ENCODE results near the gene RBM11. TPM values are rescaled to one million over a fixed set of nuclear protein-coding genes. Genes with fewer than 3 reads are reported as not detected.

Gene RBM11
- total RNA-seq, 2 experiments from 2014 or later, result 17.4 to 18.7 TPM

GRCh38 chr21:14262039-14262438 lies 46.1 kb downstream of the RBM11 start:
- H3K4me3 ChIP-seq (ENCODE audit: low read length), result no peak overlapping the region
- Mint-ChIP-seq H3K27me3 (peaks cover 14% of the 10 kb centered on the region), H3K4me1 (ENCODE audit: low read depth) (no peaks in the 10 kb centered on the region), H3K27ac (no peak overlapping the region), H3K9me3 (no peaks in the 10 kb centered on the region), H3K4me3 (no peak overlapping the region), H3K36me3 (ENCODE audit: low read depth) (no peaks in the 10 kb centered on the region)
- intact Hi-C loops (cut with DNase I, micrococcal nuclease), result no loop called here
- H3K27ac ChIP-seq (ENCODE audit: low read depth in 1 of 2, low read length in 2 of 2), result no peak overlapping the region
- H3K36me3 ChIP-seq (ENCODE audit: insufficient read depth, low read length), result no peaks in the 10 kb centered on the region
- no peaks in the 10 kb centered on the region for H3K27me3 ChIP-seq (ENCODE audit: control insufficient read depth in 1 of 2, insufficient read depth in 2 of 2, low read length in 2 of 2)
- TF ChIP-seq, protein P1, sequence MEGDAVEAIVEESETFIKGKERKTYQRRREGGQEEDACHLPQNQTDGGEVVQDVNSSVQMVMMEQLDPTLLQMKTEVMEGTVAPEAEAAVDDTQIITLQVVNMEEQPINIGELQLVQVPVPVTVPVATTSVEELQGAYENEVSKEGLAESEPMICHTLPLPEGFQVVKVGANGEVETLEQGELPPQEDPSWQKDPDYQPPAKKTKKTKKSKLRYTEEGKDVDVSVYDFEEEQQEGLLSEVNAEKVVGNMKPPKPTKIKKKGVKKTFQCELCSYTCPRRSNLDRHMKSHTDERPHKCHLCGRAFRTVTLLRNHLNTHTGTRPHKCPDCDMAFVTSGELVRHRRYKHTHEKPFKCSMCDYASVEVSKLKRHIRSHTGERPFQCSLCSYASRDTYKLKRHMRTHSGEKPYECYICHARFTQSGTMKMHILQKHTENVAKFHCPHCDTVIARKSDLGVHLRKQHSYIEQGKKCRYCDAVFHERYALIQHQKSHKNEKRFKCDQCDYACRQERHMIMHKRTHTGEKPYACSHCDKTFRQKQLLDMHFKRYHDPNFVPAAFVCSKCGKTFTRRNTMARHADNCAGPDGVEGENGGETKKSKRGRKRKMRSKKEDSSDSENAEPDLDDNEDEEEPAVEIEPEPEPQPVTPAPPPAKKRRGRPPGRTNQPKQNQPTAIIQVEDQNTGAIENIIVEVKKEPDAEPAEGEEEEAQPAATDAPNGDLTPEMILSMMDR (IDR thresholded peaks at IDR 0.05), result no peak
- H3K4me1 ChIP-seq (ENCODE audit: insufficient read depth, low read length), result no peaks in the 10 kb centered on the region
- ATAC-seq (ENCODE audit: poor library complexity) (no peak), DNase-seq (no peak)
- POLR2A ChIA-PET, result no interaction called here
- CTCF ChIA-PET, result interaction anchor here (1.1 kb wide), 1 partner anchor 9 kb away, joined by 3 read pairs; no protein-coding TSS in a partner anchor
- no peaks in the 10 kb centered on the region for H3K9me3 ChIP-seq (ENCODE audit: control insufficient read depth in 1 of 2, insufficient read depth in 1 of 2, low read length in 2 of 2)

GRCh38 chr21:14263879-14264278 lies 47.9 kb downstream of the RBM11 start:
- H3K27me3 ChIP-seq (ENCODE audit: control insufficient read depth in 1 of 2, insufficient read depth in 2 of 2, low read length in 2 of 2), result no peaks in the 10 kb centered on the region
- Mint-ChIP-seq H3K27me3 (peaks cover 9% of the 10 kb centered on the region), H3K36me3 (ENCODE audit: low read depth) (no peaks in the 10 kb centered on the region), H3K9me3 (no peaks in the 10 kb centered on the region), H3K27ac (no peak overlapping the region), H3K4me1 (ENCODE audit: low read depth) (no peaks in the 10 kb centered on the region), H3K4me3 (no peak overlapping the region)
- H3K4me1 ChIP-seq (ENCODE audit: insufficient read depth, low read length), result no peaks in the 10 kb centered on the region
- TF ChIP-seq, protein P1 (IDR thresholded peaks at IDR 0.05), result no peak
- H3K9me3 ChIP-seq (ENCODE audit: control insufficient read depth in 1 of 2, insufficient read depth in 1 of 2, low read length in 2 of 2), result no peaks in the 10 kb centered on the region
- POLR2A ChIA-PET, result no interaction called here
- CTCF ChIA-PET, result no interaction called here
- intact Hi-C loops (cut with DNase I, micrococcal nuclease), result no loop called here
- H3K4me3 ChIP-seq (ENCODE audit: low read length), result no peak overlapping the region
- DNase-seq (no peak), ATAC-seq (ENCODE audit: poor library complexity) (no peak)
- H3K27ac ChIP-seq (ENCODE audit: low read depth in 1 of 2, low read length in 2 of 2), result no peak overlapping the region
- H3K36me3 ChIP-seq (ENCODE audit: insufficient read depth, low read length), result no peaks in the 10 kb centered on the region

DNA sequence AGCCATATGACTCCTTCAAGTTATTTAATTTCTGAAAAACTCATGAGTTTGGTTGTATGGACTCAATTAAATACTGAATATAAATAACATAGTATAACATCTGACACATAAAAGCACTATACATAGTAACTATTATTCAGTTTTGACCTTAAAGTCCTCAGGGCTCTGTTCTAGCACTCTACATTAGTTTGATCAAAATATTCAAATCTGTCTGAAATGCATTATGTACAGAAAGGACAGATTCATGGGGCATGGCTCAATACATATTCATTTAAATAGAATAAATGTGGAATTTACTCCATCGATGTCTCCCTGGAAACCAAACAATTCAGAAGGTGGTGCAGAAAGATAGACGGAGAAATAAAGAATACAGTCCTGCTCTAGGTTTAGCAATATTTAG lies 49.1 kb downstream of the RBM11 start:
- Mint-ChIP-seq H3K9me3 (no peaks in the 10 kb centered on the region), H3K27me3 (peaks cover 4% of the 10 kb centered on the region), H3K4me3 (no peak overlapping the region), H3K36me3 (ENCODE audit: low read depth) (no peaks in the 10 kb centered on the region), H3K4me1 (ENCODE audit: low read depth) (no peaks in the 10 kb centered on the region), H3K27ac (no peak overlapping the region)
- POLR2A ChIA-PET, result no interaction called here
- CTCF ChIA-PET, result no interaction called here
- DNase-seq (no peak), ATAC-seq (ENCODE audit: poor library complexity) (no peak)
- no peaks in the 10 kb centered on the region for H3K4me1 ChIP-seq (ENCODE audit: insufficient read depth, low read length)
- no peaks in the 10 kb centered on the region for H3K27me3 ChIP-seq (ENCODE audit: control insufficient read depth in 1 of 2, insufficient read depth in 2 of 2, low read length in 2 of 2)
- H3K36me3 ChIP-seq (ENCODE audit: insufficient read depth, low read length), result no peaks in the 10 kb centered on the region
- TF ChIP-seq, protein P1 (IDR thresholded peaks at IDR 0.05), result no peak
- no peak overlapping the region for H3K27ac ChIP-seq (ENCODE audit: low read depth in 1 of 2, low read length in 2 of 2)
- H3K9me3 ChIP-seq (ENCODE audit: control insufficient read depth in 1 of 2, insufficient read depth in 1 of 2, low read length in 2 of 2), result no peaks in the 10 kb centered on the region
- intact Hi-C loops (cut with DNase I, micrococcal nuclease), result no loop called here
- no peak overlapping the region for H3K4me3 ChIP-seq (ENCODE audit: low read length)

Measured in CD4-positive, alpha-beta T cell (primary cell).